ENCODE results near the gene C20orf96.
A peak's percentile ranks its signal among the peaks of the same experiment; 100 is the strongest.

Gene C20orf96

GRCh38 chr20:312067-312466, 21.5 kb upstream of the C20orf96 start:
- DNase-seq, result no peak

GRCh38 chr20:311609-312008, 21.1 kb upstream of the C20orf96 start:
- no peak for DNase-seq

GRCh38 chr20:310645-311044, 20.1 kb upstream of the C20orf96 start:
- DNase-seq, result no peak

GRCh38 chr20:309841-310644, 19.5 kb upstream of the C20orf96 start:
- DNase-seq, result peak; percentile 50 to 79

GRCh38 chr20:309306-309840, 18.8 kb upstream of the C20orf96 start:
- DNase-seq, result peak in 1 of 2 donors; percentile 25

- DNase-seq, result no peak
These were observed 18.0 kb upstream of the C20orf96 start for GRCh38 chr20:308427-309038.

GRCh38 chr20:305745-306144, 15.2 kb upstream of the C20orf96 start:
- no peak for DNase-seq

- DNase-seq, result no peak
These were observed 11.6 kb upstream of the C20orf96 start for GRCh38 chr20:301886-302848.

- DNase-seq, result no peak
These were observed 9.9 kb upstream of the C20orf96 start for GRCh38 chr20:300345-300990.

- no peak for DNase-seq
These were observed 8.3 kb upstream of the C20orf96 start for GRCh38 chr20:298776-299391.

- DNase-seq, result peak in 1 of 2 donors; percentile 48
These were observed 7.6 kb upstream of the C20orf96 start for GRCh38 chr20:297925-298775.

- DNase-seq, result peak; percentile 70 to 76
These were observed 6.8 kb upstream of the C20orf96 start, which contains the start of gene ZCCHC3 for GRCh38 chr20:297098-297924. Gene ZCCHC3, plus strand, starts transcription at chr20:297570. Its CDS starts 17 bp downstream, at chr20:297587.

- DNase-seq, result no peak
These were observed 5.3 kb upstream of the C20orf96 start for GRCh38 chr20:295804-296203.

- no peak for DNase-seq
These were observed 4.1 kb upstream of the C20orf96 start for GRCh38 chr20:294602-295001.

GRCh38 chr20:289693-290083, 862 bp downstream of the C20orf96 start:
- no peak for DNase-seq

- DNase-seq, result no peak
These were observed 1.4 kb downstream of the C20orf96 start for GRCh38 chr20:288956-289692.

- DNase-seq, result no peak
These were observed 4.0 kb downstream of the C20orf96 start for GRCh38 chr20:286508-286907.

GRCh38 chr20:284172-284571, 6.4 kb downstream of the C20orf96 start:
- DNase-seq, result no peak
